Measurements from ENCODE around the gene AACS.
A peak's percentile ranks its signal among the peaks of the same experiment; 100 is the strongest.

Gene AACS

DNA sequence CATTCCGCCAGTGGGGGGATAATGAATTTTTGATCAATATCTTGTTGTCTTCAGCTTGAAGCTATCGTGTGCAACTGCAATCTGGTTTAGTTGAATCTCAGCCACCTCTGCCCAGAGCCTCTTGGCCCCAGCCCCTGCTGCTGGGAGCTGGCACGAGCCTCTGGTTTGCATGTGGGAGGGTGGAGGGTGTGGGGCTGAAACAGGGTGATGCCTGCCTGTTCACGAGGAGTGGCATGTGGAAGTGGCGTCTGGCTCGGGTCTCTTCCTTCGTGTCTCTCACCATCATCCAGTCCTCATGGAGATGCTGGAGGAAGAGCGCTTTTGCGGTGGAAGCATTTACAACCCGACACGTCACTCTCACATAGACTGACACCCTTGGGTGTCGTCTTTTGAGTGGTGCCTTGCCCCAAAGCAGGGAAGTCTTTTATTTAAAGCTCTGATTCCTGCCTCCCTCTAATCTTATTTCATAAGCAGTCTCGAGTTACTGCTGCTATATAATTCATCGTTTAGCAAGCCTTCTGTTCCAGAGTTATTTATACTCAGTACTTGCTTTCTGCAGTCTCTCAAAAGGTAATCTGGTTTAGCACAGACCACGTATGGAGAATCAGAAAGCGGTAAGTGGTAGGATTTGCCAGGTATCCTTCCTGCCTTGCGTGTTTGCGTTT, 64.5 kb downstream of the AACS start:
- TF ChIP-seq, protein P1, sequence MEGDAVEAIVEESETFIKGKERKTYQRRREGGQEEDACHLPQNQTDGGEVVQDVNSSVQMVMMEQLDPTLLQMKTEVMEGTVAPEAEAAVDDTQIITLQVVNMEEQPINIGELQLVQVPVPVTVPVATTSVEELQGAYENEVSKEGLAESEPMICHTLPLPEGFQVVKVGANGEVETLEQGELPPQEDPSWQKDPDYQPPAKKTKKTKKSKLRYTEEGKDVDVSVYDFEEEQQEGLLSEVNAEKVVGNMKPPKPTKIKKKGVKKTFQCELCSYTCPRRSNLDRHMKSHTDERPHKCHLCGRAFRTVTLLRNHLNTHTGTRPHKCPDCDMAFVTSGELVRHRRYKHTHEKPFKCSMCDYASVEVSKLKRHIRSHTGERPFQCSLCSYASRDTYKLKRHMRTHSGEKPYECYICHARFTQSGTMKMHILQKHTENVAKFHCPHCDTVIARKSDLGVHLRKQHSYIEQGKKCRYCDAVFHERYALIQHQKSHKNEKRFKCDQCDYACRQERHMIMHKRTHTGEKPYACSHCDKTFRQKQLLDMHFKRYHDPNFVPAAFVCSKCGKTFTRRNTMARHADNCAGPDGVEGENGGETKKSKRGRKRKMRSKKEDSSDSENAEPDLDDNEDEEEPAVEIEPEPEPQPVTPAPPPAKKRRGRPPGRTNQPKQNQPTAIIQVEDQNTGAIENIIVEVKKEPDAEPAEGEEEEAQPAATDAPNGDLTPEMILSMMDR (IDR thresholded peaks at IDR 0.05), result no peak
- peak overlapping the region; percentile 7 for H3K4me3 ChIP-seq
- DNase-seq (ENCODE audit: low spot score), result no peak
- peak overlapping the region in 1 of 2 donors; percentile 27 for H3K27ac ChIP-seq

DNA sequence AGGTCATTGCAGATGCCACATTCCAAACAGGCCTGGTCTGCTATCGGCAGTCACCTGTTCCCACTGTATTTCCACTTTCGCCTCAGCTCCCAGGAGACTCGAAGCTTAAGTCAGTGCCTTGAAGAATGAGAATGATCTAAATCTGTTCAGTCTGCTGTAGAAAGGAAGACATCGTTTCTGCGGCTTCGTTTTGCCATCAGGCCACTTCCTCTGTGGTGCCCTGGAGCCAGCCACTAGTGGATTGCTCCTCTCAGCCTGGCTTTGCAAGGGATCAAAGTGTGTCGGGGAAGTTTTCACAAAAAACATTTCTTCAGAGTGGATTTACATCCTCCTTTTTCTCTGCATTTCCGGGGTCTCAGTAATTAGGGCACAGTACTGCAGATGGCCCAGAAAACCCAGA, 66.7 kb downstream of the AACS start:
- Histone ChIP-seq H3K4me3 (no peak overlapping the region), H3K27ac (no peak overlapping the region)
- DNase-seq (ENCODE audit: low spot score), result no peak
- TF ChIP-seq, protein P1 (IDR thresholded peaks at IDR 0.05), result no peak

DNA sequence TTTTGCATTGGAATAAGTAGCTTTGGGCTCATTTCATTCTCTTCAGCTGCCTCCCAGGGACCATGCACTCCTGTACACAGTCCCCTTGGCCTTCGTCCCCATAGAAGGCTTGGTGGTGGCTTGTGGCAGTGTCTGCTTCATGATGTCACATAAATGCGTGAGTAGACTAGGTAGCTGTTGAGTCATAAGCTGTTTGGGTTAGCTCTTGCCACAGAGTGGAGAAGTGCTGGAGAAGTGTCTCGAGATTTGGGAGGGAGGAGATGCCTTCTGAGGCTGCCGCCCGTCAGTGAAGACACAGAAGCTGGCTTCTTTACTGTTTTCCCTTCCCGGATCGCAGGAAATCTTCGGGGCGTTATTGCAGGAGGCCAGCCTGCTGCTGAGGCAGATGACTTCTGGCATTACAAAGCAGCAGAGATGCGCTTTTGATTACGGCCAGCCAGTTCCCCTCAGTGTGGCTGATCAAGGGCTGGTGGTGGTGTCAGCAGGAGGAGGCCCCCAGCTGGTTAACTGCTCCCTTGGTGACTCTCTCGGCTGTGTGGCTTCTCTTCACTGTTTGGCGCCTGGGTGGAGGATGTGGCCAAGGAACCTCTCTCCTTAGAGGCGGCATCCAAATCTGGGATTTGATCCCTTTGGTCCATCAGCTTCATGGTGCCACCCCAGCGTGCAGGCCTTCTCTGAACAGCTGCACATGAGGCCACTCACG, 67.6 kb downstream of the AACS start:
- TF ChIP-seq, protein P1 (IDR thresholded peaks at IDR 0.05), result no peak
- DNase-seq (ENCODE audit: low spot score), result no peak
- Histone ChIP-seq H3K4me3 (no peak overlapping the region), H3K27ac (no peak overlapping the region)

DNA sequence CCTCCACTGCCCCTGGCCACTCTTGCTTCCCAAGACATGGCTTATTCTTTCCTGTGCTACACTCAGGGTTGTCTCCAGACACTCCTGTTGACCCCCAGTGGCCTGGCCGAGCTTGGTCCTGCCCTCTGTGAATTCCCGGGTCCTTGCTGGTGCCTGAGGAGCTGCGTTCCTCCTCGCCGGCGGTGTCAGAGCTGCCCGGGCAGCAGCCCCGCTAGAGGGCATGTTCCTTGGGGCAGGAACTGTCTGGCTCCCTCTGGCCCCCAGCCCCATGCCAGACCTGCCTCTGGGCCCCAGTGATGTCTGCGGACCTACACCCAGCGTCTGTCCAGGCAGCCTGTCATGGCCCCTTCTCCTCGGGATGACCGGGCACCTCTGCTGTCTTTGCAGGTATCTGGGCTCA, 68.4 kb downstream of the AACS start:
- TF ChIP-seq, protein P1 (IDR thresholded peaks at IDR 0.05), result no peak
- no peak overlapping the region for H3K4me3 ChIP-seq
- no peak for DNase-seq (ENCODE audit: low spot score)
- H3K27ac ChIP-seq, result no peak overlapping the region

DNA sequence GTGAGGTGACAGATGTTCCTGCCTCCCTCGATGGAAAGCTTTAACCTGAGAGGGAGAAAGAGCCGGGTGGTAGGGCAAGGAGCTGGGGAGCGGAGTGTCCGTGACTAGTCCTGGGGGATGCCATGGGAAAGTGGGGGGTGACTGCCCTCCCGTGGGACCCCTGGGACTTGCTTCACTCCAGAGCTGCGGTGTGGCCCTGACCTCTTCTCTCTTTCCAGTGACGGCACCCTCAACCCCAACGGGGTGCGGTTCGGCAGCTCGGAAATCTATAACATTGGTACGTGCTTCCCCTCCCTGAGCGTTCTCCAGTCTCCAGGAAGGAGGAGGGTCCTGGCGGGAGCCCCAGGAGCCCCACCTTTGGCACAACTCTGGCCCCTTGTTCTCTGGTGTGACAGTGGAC, 69.3 kb downstream of the AACS start:
- DNase-seq (ENCODE audit: low spot score), result no peak
- H3K27ac ChIP-seq, result no peak overlapping the region
- TF ChIP-seq, protein P1 (IDR thresholded peaks at IDR 0.05), result no peak
- no peak overlapping the region for H3K4me3 ChIP-seq

DNA sequence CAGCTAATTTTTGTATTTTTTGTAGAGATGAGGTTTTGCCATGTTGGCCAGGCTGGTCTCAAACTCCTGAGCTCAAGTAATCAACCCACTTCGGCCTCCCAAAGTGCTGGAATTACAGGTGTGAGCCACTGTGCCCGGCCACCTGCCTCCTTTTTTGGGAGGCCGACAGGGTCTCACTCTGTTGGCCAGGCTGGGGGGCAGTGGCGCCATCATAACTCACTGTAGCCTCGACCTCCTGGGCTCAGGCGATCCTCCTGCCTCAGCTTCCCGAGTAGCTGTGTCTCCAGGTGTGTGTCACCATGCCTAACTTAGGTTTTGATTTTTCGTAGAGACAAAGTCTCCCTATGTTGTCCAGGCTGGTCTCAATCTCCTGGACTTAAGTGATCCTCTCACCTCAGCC, 70.7 kb downstream of the AACS start:
- TF ChIP-seq, protein P1 (IDR thresholded peaks at IDR 0.05), result no peak
- DNase-seq (ENCODE audit: low spot score), result no peak
- Histone ChIP-seq H3K27ac (no peak overlapping the region), H3K4me3 (no peak overlapping the region)

DNA sequence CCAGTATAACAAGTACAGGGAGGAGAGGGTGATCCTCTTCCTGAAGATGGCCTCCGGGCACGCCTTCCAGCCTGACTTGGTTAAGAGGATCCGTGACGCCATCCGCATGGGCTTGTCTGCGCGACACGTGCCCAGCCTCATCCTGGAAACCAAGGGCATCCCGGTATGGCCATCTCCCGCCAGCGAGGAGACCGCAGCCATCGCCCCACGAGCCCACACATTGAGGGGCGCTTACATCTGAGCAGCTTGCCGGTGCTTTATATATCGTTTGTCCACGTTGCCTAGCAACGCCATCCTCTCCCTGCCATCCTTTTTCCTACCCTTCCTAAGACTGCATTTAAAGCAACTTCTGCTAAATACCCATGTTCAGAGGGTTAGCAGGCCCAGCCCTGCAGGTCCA, 71.5 kb downstream of the AACS start:
- Histone ChIP-seq H3K27ac (no peak overlapping the region), H3K4me3 (no peak overlapping the region)
- DNase-seq (ENCODE audit: low spot score), result no peak
- TF ChIP-seq, protein P1 (IDR thresholded peaks at IDR 0.05), result no peak
